ENCODE data around the gene GRK1.

DNA sequence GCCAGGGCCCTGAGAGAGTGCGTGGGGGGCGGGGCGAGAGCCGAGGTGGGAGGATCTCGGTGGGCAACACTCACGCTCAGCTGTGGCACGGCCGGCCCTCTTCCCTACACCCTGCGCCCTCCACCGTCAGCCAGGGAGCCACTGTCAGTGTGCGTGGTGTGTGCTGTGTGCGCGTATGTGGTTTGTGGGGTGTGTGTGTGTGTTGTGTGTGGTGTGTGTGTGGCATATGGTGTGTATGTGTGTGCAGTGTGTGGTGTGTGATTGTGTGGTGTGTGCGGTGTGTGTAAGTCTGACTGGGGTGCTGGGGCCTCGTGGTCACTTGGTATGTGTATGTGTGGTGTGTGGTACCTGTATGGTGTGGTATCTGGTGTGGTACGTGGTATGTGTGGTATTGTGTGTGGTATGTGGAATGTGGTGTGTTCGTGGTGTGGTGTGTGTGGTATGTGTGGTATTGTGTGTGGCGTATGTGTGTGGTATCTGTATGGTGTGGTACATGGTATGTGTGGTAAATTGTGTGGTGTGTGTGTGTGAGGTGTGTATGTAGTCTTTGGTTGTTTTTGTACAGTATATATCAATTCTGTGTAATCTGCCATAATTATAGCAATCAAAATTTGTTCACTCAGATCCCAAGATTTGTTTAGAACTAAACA is 5.1 kb downstream of the GRK1 start:
- no peak for TF ChIP-seq POLR2A (IDR thresholded peaks at IDR 0.05)
- TF ChIP-seq EP300 (IDR thresholded peaks at IDR 0.05) = no peak
- TF ChIP-seq, protein P1, sequence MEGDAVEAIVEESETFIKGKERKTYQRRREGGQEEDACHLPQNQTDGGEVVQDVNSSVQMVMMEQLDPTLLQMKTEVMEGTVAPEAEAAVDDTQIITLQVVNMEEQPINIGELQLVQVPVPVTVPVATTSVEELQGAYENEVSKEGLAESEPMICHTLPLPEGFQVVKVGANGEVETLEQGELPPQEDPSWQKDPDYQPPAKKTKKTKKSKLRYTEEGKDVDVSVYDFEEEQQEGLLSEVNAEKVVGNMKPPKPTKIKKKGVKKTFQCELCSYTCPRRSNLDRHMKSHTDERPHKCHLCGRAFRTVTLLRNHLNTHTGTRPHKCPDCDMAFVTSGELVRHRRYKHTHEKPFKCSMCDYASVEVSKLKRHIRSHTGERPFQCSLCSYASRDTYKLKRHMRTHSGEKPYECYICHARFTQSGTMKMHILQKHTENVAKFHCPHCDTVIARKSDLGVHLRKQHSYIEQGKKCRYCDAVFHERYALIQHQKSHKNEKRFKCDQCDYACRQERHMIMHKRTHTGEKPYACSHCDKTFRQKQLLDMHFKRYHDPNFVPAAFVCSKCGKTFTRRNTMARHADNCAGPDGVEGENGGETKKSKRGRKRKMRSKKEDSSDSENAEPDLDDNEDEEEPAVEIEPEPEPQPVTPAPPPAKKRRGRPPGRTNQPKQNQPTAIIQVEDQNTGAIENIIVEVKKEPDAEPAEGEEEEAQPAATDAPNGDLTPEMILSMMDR (IDR thresholded peaks at IDR 0.05) = no peak
- TF ChIP-seq POLR2AphosphoS5 (IDR thresholded peaks at IDR 0.05) = no peak
